Astrocyte (in vitro differentiated cells and primary cell): Measurements from ENCODE around the gene MAN1C1. TPM values are rescaled to one million over a fixed set of nuclear protein-coding genes. Genes with fewer than 3 reads are reported as not detected.

ENCODE experiments used
- DNase-seq: peaks from one replicate; pipeline ENCODE4 v3.0.0-alpha.2; 2010; ENCODE audit warnings: low read depth
- FAIRE-seq: peaks from 2 replicates; lab custom pipeline; 2011; peaks lifted over from hg19 to GRCh38; lab: Jason Lieb, UNC
- H2AFZ ChIP-seq: 2 replicates; pipeline ENCODE4 v1.6.0; 2012; ENCODE audit warnings: low read depth, low read length, inconsistent platforms
- H3K27ac ChIP-seq: 2 replicates; pipeline ENCODE4 v1.5.1; 2011; ENCODE audit warnings: low read depth, low read length, inconsistent platforms
- H3K27me3 ChIP-seq: 2 replicates; pipeline ENCODE4 v1.6.0; 2011; ENCODE audit warnings: low read length, inconsistent platforms; ENCODE audit not compliant: insufficient read depth
- H3K36me3 ChIP-seq: 2 replicates; pipeline ENCODE4 v1.5.1; 2011; ENCODE audit warnings: low read length, inconsistent platforms; ENCODE audit not compliant: insufficient read depth
- H3K4me1 ChIP-seq: 2 replicates; pipeline ENCODE4 v1.5.1; 2011; ENCODE audit warnings: low read length, inconsistent platforms; ENCODE audit not compliant: insufficient read depth
- H3K4me2 ChIP-seq: 2 replicates; pipeline ENCODE4 v1.6.0; 2012; ENCODE audit warnings: low read length, inconsistent platforms
- H3K4me3 ChIP-seq: 2 replicates; pipeline ENCODE4 v1.5.1; 2011; ENCODE audit warnings: low read depth, mild to moderate bottlenecking, low read length, inconsistent platforms; ENCODE audit not compliant: insufficient read depth
- H3K79me2 ChIP-seq: 2 replicates; pipeline ENCODE4 v1.6.0; 2012; ENCODE audit warnings: mild to moderate bottlenecking, low read length, inconsistent platforms; ENCODE audit not compliant: insufficient read depth
- H3K9ac ChIP-seq: 2 replicates; pipeline ENCODE4 v1.6.0; 2012; ENCODE audit warnings: mild to moderate bottlenecking, low read length, inconsistent platforms
- H3K9me3 ChIP-seq: 2 replicates; pipeline ENCODE4 v1.5.1; 2012; ENCODE audit warnings: low read depth, mild to moderate bottlenecking, low read length, inconsistent platforms; ENCODE audit not compliant: insufficient read depth
- H4K20me1 ChIP-seq: 2 replicates; pipeline ENCODE4 v1.6.0; 2012; ENCODE audit warnings: low read length, inconsistent platforms; ENCODE audit not compliant: insufficient read depth
- H3K27ac Mint-ChIP-seq: one replicate; pipeline ENCODE4 v1.8.0; 2021; ENCODE audit warnings: mild to moderate bottlenecking, mixed read lengths; ENCODE audit not compliant: unreplicated experiment
- H3K27me3 Mint-ChIP-seq: one replicate; pipeline ENCODE4 v1.8.0; 2021; ENCODE audit warnings: low read depth, mixed read lengths; ENCODE audit not compliant: unreplicated experiment
- H3K36me3 Mint-ChIP-seq: one replicate; pipeline ENCODE4 v1.8.0; 2021; ENCODE audit warnings: low read depth, mixed read lengths; ENCODE audit not compliant: unreplicated experiment
- H3K4me1 Mint-ChIP-seq: one replicate; pipeline ENCODE4 v1.8.0; 2021; ENCODE audit warnings: low read depth, mixed read lengths; ENCODE audit not compliant: unreplicated experiment
- H3K4me3 Mint-ChIP-seq: one replicate; pipeline ENCODE4 v1.8.0; 2021; ENCODE audit warnings: mild to moderate bottlenecking, moderate library complexity, mixed read lengths; ENCODE audit not compliant: unreplicated experiment
- H3K9me3 Mint-ChIP-seq: one replicate; pipeline ENCODE4 v1.8.0; 2021; ENCODE audit warnings: mild to moderate bottlenecking, mixed read lengths; ENCODE audit not compliant: unreplicated experiment
- EZH2 ChIP-seq: IDR thresholded peaks from 2 replicates; pipeline ENCODE4 v1.6.1; 2012; ENCODE audit warnings: mild to moderate bottlenecking, low read length, inconsistent platforms; ENCODE audit not compliant: insufficient read depth
- total RNA-seq: library from RNA; stranded (reverse); gene quantifications from 2 replicates; pipeline ENCODE4 v1.2.1, GENCODE V29; 2021
- TF ChIP-seq, protein P1 (sequence below): IDR thresholded peaks from 2 replicates; pipeline ENCODE4 v1.5.1; 2011; ENCODE audit warnings: low read depth, mild to moderate bottlenecking, inconsistent platforms, low read length, moderate library complexity; ENCODE audit not compliant: insufficient read depth

The MAN1C1 gene
- total RNA-seq, 1 donor from 2014 or later = 0.86 TPM

GRCh38 chr1:25607123-25607522 lies 9.5 kb upstream of the MAN1C1 start:
- no peak overlapping the region for H3K4me3 Mint-ChIP-seq
- Histone ChIP-seq H3K79me2 (no peaks in the 10 kb centered on the region), H2AFZ (no peak overlapping the region), H3K4me1 (peaks cover 3% of the 10 kb centered on the region), H3K9ac (no peak overlapping the region), H3K36me3 (no peaks in the 10 kb centered on the region), H3K4me3 (no peak overlapping the region), H4K20me1 (no peaks in the 10 kb centered on the region), H3K4me2 (no peak overlapping the region), H3K27me3 (peaks cover 37% of the 10 kb centered on the region), H3K9me3 (no peaks in the 10 kb centered on the region), H3K27ac (no peak overlapping the region)
- no peak overlapping the region for H3K27ac Mint-ChIP-seq
- no peaks in the 10 kb centered on the region for H3K9me3 Mint-ChIP-seq
- no peak for FAIRE-seq
- no peak for DNase-seq
- no peak for TF ChIP-seq EZH2
- TF ChIP-seq, protein P1, sequence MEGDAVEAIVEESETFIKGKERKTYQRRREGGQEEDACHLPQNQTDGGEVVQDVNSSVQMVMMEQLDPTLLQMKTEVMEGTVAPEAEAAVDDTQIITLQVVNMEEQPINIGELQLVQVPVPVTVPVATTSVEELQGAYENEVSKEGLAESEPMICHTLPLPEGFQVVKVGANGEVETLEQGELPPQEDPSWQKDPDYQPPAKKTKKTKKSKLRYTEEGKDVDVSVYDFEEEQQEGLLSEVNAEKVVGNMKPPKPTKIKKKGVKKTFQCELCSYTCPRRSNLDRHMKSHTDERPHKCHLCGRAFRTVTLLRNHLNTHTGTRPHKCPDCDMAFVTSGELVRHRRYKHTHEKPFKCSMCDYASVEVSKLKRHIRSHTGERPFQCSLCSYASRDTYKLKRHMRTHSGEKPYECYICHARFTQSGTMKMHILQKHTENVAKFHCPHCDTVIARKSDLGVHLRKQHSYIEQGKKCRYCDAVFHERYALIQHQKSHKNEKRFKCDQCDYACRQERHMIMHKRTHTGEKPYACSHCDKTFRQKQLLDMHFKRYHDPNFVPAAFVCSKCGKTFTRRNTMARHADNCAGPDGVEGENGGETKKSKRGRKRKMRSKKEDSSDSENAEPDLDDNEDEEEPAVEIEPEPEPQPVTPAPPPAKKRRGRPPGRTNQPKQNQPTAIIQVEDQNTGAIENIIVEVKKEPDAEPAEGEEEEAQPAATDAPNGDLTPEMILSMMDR = no peak
- no peaks in the 10 kb centered on the region for H3K4me1 Mint-ChIP-seq
- peaks cover 2% of the 10 kb centered on the region for H3K36me3 Mint-ChIP-seq
- peaks cover 52% of the 10 kb centered on the region for H3K27me3 Mint-ChIP-seq

DNA sequence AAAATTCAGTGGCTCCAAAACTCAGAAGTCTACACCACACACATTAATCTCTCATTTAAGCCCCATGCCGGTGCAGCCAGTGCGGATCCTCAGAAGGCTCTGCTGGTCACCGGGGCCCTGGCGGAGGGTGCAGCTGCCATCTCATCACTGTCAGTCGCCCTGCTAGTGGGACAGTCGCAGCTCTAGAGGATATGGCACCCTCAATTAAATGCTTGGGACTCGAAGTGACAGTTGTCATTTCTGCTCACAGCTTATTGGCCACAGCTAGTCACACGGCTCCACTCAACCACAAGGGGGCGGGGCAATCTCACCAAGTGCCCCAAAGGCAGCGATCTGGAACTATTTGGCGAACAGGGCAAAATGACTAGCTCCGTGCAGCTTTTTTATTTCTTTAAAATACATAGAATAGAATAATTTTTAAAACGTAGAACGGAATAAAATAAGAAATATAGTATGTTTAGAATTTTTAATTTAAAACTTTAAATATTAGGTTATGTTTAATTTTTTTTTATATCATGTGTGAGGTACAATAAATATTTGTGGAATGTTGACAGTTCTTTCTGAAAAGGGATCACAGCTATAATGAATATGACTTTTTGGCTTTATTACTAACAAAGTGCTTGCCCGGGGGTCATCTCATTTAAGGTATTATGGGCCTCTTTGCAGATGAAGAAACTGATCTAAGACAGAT lies 8.0 kb upstream of the MAN1C1 start:
- TF ChIP-seq, protein P1 = peak; percentile 45
- no peak for TF ChIP-seq EZH2
- Histone ChIP-seq H3K27ac (no peak overlapping the region), H3K36me3 (no peaks in the 10 kb centered on the region), H3K4me3 (no peak overlapping the region), H3K4me2 (peak overlapping the region; percentile 82), H3K79me2 (no peaks in the 10 kb centered on the region), H2AFZ (no peak overlapping the region), H4K20me1 (no peaks in the 10 kb centered on the region), H3K4me1 (peaks cover 3% of the 10 kb centered on the region), H3K9ac (no peak overlapping the region), H3K27me3 (peaks cover 47% of the 10 kb centered on the region), H3K9me3 (no peaks in the 10 kb centered on the region)
- H3K4me3 Mint-ChIP-seq = peak overlapping the region; percentile 23
- DNase-seq = peak; percentile 39
- no peaks in the 10 kb centered on the region for H3K4me1 Mint-ChIP-seq
- no peak overlapping the region for H3K27ac Mint-ChIP-seq
- H3K36me3 Mint-ChIP-seq = peaks cover 2% of the 10 kb centered on the region
- no peaks in the 10 kb centered on the region for H3K9me3 Mint-ChIP-seq
- peaks cover 67% of the 10 kb centered on the region for H3K27me3 Mint-ChIP-seq
- no peak for FAIRE-seq

- Histone ChIP-seq H3K4me3 (no peak overlapping the region), H3K4me2 (no peak overlapping the region), H3K27me3 (peaks cover 55% of the 10 kb centered on the region), H4K20me1 (no peaks in the 10 kb centered on the region), H2AFZ (no peak overlapping the region), H3K4me1 (peaks cover 3% of the 10 kb centered on the region), H3K79me2 (no peaks in the 10 kb centered on the region), H3K9me3 (no peaks in the 10 kb centered on the region), H3K36me3 (no peaks in the 10 kb centered on the region), H3K9ac (no peak overlapping the region), H3K27ac (no peak overlapping the region)
- no peak for FAIRE-seq
- Mint-ChIP-seq H3K4me1 (no peaks in the 10 kb centered on the region), H3K27me3 (peaks cover 79% of the 10 kb centered on the region), H3K9me3 (no peaks in the 10 kb centered on the region), H3K36me3 (peaks cover 2% of the 10 kb centered on the region), H3K27ac (no peak overlapping the region), H3K4me3 (no peak overlapping the region)
- peak; percentile 32 for TF ChIP-seq EZH2
- TF ChIP-seq, protein P1 = no peak
- no peak for DNase-seq
Measured at GRCh38 chr1:25609921-25610320, 6.7 kb upstream of the MAN1C1 start.
